Sigmoid colon (tissue), 4 donors: ENCODE data around the gene BACE2.

Source experiments
- EP300 ChIP-seq, 4 donors: sonication (generic); formaldehyde crosslinking; IDR thresholded peaks; one replicate each; pipeline ENCODE4 v1.6.1; 2017; ENCODE audit warnings: antibody characterized with exemption in 4 of 4
- POLR2A ChIP-seq, 2 donors: fragments of 450-650 bp; IDR thresholded peaks; one replicate each; pipeline ENCODE4 v1.6.1; 2016; ENCODE audit warnings: antibody characterized with exemption in 2 of 2, mild to moderate bottlenecking in 2 of 2, moderate library complexity in 2 of 2
- POLR2AphosphoS5 ChIP-seq, 4 donors: sonication (generic); formaldehyde crosslinking; IDR thresholded peaks; one replicate each; pipeline ENCODE4 v1.6.1; 2017; ENCODE audit warnings: antibody characterized with exemption in 4 of 4
- TF ChIP-seq, protein P1 (sequence below), 4 experiments: fragments of 450-650 bp in 3 of 4; fragments of 200-600 bp in 1 of 4; IDR thresholded peaks; one replicate each; pipeline ENCODE4 v1.5.1; 2016 to 2019; ENCODE audit warnings: antibody characterized with exemption in 4 of 4, mild to moderate bottlenecking in 3 of 4, moderate library complexity in 2 of 4

DNA sequence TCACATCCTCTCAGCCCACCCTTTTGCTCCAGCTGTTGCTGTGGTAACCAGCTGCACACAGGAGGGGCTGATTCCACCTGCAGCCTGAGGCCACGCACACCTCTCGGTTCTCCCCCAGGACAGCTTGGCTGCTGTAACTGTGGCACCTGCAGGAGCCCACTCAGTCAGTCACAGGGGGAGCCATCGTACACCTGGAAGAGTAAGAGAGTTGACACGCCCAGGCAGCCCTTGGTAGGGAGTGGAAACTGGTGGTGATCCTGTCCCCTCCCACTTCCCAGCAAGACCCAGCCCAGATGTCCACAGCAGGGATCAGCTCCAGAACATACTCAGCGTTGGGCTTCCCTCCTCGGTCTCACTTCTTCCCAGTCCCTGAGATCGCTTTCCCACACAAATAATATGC is 32.2 kb upstream of the BACE2 start:
- TF ChIP-seq POLR2A (IDR thresholded peaks at IDR 0.05) (no peak), EP300 (IDR thresholded peaks at IDR 0.05) (no peak), POLR2AphosphoS5 (IDR thresholded peaks at IDR 0.05) (no peak)
- TF ChIP-seq, protein P1, sequence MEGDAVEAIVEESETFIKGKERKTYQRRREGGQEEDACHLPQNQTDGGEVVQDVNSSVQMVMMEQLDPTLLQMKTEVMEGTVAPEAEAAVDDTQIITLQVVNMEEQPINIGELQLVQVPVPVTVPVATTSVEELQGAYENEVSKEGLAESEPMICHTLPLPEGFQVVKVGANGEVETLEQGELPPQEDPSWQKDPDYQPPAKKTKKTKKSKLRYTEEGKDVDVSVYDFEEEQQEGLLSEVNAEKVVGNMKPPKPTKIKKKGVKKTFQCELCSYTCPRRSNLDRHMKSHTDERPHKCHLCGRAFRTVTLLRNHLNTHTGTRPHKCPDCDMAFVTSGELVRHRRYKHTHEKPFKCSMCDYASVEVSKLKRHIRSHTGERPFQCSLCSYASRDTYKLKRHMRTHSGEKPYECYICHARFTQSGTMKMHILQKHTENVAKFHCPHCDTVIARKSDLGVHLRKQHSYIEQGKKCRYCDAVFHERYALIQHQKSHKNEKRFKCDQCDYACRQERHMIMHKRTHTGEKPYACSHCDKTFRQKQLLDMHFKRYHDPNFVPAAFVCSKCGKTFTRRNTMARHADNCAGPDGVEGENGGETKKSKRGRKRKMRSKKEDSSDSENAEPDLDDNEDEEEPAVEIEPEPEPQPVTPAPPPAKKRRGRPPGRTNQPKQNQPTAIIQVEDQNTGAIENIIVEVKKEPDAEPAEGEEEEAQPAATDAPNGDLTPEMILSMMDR (IDR thresholded peaks at IDR 0.05), result no peak
